DMS153 treated with DMSO at 0.1 percent for 48 hours (cell line): ENCODE measurements around the gene SEC16A.
"Not testable (repeated sequence)": the region's sequence is repeated elsewhere in the genome, so short reads cannot be mapped to it uniquely, and the experiment has no call there.

ENCODE experiments used
- DNase-seq: peaks from one replicate; lab custom pipeline; 2025; ENCODE audit not compliant: unreplicated experiment; lab: John Stamatoyannopoulos, UW

SEC16A gene

DNA sequence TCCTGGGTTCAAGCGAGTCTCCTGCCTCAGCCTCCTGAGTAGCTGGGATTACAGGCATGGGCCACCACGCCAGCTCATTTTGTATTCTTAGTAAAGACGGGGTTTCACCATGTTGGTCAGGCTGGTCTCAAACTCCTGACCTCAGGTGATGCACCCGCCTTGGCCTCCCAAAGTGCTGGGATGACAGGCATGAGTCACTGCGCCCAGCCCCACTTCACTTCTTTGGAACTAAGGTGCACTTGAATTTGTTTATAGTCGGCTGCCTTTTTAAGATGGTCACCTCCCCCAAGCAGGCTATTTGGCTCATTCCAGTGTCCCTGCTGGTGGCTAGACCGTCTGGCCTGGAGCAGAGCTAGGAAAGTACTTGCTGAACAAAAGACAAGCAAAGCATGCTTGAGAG, 57.5 kb downstream of the SEC16A start:
- not testable (repeated sequence) for DNase-seq

GRCh38 chr9:136424750-136425362, 58.0 kb downstream of the SEC16A start:
- DNase-seq = no peak

- no peak for DNase-seq
Observed at GRCh38 chr9:136423432-136424146, 59.3 kb downstream of the SEC16A start.

DNA sequence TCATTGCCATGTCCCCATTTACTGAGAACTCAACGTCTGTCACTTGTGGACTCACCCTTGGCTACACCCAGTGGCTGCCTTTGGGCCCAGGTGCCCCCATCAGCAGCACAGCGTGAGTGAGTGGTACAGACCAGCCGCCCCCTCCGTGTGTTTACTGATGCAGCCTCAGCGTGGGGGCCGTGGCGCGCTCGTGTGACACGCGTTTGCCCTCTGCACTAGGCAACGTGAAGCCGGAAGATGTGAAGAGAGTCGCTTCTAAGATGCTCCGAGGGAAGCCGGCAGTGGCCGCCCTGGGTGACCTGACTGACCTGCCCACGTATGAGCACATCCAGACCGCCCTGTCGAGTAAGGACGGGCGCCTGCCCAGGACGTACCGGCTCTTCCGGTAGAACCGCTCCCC, 60.0 kb downstream of the SEC16A start:
- DNase-seq = no peak

GRCh38 chr9:136421791-136422190, 61.0 kb downstream of the SEC16A start:
- DNase-seq = no peak

DNA sequence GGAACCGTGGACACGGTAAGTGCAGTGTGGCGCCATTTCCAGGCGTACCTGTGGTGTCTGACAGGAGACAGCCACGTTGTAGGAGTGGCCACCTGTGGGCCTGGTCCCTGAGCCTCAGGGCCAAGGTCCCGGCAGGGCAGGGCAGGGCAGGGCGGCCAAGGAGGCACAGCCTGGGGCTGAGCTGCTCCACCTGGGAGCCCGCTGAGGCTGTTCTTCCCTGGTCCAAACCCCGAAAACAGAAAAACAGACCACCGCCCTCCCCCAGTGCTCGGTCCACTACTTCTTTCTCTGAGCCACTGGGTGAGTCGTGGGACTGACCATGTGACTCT, 63.8 kb downstream of the SEC16A start:
- no peak for DNase-seq

DNA sequence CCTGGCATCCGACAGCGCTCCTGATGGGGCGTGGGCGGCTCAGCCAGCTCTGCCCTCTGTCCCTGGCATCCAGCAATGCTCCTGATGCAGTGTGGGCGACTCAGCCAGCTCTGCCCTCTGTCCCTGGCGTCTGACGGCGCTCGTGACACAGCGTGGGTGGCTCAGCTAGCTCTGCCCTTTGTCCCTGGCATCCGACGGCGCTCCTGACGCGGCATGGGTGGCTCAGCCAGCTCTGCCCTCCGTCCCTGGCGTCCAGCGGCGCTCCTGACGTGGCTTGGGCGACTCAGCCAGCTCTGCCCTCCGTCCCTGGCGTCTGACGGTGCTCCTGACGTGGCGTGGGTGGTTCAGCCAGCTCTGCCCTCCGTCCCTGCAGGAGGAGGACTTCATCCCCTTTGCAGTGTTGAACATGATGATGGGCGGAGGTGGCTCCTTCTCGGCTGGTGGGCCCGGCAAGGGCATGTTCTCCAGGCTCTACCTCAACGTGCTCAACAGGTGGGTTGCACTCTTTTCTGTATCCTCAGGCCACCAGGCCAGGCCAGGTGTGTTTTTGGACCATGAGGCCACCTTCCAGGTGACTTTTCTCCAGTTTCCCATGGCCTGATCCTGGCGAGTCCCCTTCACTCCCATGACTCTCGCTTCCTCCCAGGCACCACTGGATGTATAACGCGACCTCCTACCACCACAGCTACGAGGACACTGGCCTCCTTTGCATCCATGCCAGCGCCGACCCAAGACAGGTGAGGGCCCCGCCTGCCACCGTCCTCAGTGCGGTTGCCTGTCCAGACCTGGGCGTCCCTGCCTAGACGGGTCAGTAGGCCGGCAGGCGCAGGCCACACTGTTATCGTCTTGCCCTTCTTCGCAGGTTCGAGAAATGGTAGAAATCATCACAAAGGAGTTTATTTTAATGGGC, 64.4 kb downstream of the SEC16A start:
- DNase-seq = no peak

DNA sequence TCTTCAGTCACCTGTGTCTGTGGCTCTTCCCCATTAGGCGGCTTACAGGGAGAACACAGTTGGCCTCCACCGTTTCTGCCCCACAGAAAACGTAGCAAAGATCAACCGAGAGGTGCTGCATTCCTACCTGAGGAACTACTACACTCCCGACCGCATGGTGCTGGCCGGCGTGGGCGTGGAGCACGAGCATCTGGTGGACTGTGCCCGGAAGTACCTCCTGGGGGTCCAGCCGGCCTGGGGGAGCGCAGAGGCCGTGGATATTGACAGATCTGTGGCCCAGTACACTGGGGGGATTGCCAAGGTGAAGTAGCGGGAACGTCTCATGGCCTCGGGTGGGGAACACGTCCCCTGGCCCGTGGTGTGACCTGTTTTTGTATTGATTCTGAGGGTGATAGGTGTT, 65.9 kb downstream of the SEC16A start:
- no peak for DNase-seq

DNA sequence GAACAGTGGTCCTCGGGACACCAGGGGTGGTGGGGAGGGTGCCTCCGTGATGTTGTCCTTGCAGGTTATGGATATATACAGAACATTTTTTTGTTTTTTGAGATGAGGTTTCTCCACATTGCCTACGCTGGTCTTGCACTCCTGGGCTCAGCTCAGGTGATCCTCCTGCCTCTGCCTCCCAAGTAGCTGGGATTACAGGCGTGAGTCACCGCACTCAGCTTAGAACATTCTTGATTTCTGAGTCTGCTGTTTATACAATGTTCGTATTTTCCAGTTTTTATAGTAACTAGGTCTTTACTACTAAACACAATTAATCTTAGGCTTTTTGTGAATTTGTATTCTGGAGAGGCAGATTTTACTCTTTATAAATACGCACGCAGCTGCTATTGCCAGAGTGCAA, 66.4 kb downstream of the SEC16A start:
- DNase-seq = no peak

- no peak for DNase-seq
Observed at GRCh38 chr9:136412962-136413361, 69.9 kb downstream of the SEC16A start.

GRCh38 chr9:136411378-136411777, 71.5 kb downstream of the SEC16A start:
- no peak for DNase-seq

DNA sequence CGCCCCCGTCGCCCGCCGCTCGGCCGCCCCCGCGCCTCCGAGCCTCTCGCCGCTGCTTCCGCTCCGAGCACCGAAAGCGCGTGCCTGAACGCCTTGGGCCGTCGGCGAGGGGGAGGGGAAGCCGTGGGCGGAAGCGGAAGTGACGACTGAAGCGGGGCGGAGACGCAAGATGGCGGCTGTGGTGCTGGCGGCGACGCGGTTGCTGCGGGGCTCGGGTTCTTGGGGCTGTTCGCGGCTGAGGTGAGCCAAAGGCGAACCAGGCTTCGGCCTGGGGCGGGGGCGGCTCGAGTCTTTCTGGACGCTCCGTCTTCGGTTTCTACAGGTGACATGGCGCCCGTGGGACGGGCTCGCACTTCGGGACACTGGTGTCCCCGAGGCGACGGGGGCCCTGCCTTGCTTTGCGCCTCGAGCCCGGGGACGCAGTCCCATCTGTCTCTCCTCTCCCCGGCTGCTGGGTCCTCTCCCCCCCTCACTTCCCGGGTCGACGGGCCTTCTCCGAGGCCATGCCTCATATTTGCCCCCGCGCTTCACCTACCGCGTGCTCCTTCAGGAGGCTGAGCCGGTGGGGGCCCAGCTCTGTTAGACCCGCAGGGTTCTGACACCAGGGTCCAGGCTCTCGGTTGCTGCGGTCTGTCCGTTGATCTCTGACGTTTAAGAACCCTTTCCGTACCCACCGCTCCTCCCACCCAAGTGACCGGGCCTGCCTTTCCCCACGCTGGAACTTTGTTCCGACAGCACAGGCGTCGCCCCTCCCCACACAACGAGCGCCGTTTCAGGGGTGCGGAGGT, 72.1 kb downstream of the SEC16A start, which contains the start of the genes ENTR1 and PMPCA:
Gene ENTR1 (minus strand): TSS at position 115 of the 788 bp plus-strand sequence. CDS start 217 bp downstream, outside the sequence.
Gene PMPCA (plus strand): TSS at position 159 of the 788 bp plus-strand sequence. CDS start 11 bp downstream, at position 170.
- DNase-seq = peak; percentile 64

- no peak for DNase-seq
Observed at GRCh38 chr9:136409557-136410455, 73.0 kb downstream of the SEC16A start.

DNA sequence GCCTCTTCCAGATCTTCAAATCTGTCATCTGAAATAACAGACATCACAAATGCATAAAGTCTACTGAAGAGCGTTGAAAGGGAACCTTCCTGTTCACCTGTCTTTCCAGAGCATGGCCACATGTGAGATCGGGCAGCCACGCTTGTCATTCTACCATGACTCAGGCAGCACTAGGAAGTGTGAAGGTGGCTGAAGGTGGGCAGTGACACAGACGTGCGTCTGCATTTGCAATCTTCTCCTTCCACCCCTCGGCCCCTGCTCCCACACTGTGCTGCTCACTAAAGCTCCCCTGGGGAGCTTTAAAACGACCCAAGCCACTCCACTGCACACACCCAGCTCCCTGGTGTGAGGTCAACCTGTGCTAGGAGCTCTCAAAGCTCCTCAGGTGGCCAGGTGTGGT, 74.9 kb downstream of the SEC16A start:
- no peak for DNase-seq

GRCh38 chr9:136407061-136407460, 75.8 kb downstream of the SEC16A start:
- DNase-seq = not testable (repeated sequence)

DNA sequence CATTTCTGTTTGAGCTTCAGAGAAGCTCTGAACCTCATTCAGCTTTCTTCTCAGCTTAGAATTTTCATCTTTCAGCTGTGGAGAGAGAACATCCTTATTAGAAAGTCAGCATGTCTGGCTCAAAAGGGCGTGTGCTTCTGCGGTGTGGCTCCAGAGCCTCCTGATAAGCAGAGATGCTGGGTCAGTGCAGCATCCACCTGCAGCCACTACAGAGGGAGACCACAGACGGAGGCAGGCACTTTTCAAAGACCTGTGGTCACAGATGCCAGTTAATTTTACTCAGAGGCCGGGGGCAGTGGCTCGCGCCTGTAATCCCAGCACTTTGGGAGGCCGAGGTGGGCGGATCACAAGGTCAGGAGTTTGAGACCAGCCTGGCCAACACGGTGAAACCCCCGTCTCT, 76.9 kb downstream of the SEC16A start:
- not testable (repeated sequence) for DNase-seq

DNA sequence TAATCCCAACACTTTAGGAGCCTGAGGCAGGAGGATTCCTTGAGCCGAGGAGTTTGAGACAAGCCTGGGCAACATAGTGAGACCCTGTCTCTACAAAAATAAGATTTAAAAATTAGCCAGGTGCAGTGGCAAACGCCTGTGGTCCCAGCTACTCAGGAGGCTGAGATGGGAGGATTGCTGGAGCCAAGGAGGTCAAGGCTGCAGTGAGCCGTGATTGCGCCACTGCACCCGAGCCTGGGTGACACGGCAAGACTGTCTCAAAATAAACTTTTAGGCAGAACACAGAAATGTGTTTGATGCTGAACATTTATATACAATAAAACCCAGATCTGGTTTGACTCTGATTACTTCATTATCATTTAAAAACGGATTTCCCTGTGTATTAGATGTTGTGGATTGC, 77.4 kb downstream of the SEC16A start:
- DNase-seq = no peak

GRCh38 chr9:136404801-136405136, 78.1 kb downstream of the SEC16A start:
- DNase-seq = no peak

DNA sequence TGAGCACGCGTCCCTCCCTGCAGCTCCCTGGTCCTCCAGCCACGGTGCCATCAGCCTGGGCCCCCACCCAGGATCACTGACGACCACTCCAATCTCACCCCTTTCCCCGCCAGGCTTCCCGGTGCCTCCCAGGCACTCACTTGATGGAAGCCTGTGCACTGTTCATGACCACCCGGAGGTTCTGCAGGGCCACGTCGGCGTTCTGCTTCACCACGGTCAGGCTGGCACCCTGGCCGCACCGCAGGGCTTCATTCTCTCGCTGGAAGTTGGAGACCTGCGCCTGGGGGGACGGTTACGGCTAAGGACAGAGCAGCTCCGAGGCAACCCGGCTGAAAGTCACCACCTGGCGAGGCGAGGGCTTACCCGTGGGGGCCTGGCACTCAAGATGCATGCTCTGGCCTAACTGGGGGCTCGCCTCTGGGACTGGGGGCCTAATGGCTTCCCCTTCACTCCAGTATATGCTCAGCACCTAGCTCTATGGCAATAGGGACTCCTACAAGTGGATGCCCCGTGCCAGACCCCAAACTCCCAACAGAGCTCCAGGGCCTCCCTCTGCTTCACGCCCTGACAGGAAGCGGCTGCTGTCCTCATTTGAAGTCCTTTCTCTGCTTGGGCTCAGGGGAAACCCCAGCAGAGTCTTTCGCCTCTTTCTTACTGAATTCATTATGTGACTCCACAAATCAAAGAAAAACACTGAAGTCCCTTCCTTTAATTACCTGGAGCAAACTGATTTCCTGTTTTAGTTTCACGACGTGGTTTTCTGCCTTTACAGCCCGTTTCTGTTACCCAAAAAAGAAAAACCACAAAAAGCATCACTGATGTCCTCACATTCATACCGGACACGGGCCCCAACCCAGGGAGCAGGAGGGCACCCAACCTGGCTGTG, 78.7 kb downstream of the SEC16A start:
- DNase-seq = no peak
